ENCODE measurements around the gene CCDC28A.
"Not testable (repeated sequence)": the region's sequence is repeated elsewhere in the genome, so short reads cannot be mapped to it uniquely, and the experiment has no call there.

The CCDC28A gene

DNA sequence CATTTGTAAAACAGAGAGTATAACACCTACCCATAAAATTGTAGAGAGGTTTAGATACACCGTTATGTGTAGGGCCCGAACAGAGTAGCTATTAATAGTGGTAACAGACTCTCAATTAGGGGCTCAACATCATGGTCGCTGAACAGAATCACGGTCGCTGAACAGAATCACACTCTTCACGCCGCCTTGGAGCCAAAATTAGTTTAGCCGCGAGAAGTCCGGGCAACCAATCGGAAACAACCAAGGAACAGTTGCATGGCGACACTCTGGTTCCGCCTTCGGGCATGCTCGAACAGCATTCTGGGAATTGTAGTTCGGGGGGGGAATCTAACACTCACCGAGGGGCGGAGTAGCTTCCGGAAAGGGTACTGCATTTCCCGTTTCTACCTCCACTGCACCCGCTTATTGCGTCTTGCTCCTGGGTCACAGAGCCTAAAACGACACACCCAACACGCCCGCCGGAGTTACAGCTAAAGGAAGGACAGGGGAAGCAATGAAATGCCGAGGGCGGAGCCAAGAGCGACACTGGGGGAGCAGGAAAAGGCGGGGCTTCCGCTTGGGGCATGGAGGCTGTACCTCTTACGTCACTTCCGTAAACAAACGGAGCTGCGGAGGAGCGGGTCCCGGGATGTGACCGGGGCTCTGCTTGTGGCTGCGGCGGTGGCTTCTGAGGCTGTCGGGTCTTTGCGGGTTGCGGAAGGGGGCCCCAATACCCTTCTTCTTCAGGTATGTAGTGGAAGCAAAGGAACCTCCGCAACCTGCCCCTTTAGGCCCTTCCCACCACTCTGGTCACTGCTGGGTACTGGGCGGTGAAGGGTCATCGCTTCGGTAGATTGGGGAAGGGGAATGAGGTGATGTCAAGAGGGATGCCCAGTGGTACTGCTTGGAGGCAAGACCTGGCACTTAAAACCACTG is at the start of gene CCDC28A:
CCDC28A (plus strand) TSS at position 593 of the 915 bp plus-strand sequence. CDS start 2,352 bp downstream, outside the sequence.
- peak; percentile 93 for DNase-seq

DNA sequence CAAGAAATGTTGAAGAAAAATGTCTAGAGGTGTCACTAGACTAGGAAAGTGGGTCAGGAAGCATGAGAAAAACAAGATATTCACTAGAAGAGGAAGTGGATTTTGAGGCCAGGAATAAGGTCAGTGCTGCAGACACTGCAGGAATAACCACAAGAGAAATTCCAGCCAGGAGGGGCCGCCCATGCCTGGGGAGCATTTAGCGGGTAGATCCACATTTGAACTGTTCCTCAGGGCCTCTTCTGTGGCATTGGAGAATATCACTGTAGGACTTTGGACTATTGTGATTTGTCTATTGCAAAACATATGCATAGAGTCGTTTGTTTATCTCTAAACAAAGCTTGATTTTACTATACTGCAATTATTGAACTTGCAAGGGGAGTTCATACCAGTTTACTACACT is 49.6 kb upstream of the CCDC28A start:
- DNase-seq: no peak

DNA sequence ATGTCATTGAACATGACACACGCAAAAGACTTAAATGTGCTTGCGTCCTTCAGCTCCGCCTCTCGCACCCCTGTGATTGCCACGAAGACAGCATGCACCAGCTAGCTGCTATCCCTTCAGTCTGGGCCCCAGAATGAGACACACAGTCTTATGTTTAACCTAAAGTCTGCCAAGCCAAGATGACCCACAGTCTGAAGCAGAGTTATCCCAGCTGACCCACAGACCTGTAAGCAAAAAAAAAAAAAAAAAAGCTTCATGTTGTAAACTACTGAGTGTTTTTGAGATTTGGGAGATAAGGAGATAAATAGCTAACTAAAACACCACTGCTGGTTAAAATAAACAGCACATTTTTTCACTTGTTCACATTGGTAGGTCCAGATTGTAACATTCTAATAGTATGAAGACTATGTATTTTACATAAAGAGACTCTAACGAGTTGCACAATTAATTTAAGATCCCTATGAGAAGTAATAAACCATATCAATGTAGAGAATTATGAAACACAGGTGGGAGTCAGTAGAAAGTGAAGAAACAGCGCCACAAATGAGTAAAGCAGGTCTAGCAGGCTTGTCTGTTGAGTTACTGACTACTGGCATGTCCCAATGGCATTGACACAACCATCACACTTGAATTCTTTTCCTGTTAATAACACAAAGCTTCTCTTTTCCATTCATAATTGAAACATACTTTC is 47.4 kb upstream of the CCDC28A start:
- DNase-seq: no peak

DNA sequence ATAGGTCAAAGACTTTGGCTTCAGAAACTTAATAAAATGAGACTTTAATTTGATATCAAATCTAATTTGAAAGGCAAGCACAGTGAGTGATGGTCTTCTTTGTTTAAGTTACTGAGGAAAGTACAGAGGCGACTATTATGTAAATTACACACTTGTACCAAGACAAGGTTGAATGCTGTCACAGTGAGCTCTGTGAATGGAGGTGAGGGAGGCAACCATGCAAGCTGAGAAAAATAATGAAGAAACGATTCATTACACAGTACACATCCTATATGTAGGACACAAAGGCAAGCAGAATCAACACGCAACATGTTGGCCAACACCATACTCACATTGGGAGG is 46.8 kb upstream of the CCDC28A start:
- DNase-seq: no peak

DNA sequence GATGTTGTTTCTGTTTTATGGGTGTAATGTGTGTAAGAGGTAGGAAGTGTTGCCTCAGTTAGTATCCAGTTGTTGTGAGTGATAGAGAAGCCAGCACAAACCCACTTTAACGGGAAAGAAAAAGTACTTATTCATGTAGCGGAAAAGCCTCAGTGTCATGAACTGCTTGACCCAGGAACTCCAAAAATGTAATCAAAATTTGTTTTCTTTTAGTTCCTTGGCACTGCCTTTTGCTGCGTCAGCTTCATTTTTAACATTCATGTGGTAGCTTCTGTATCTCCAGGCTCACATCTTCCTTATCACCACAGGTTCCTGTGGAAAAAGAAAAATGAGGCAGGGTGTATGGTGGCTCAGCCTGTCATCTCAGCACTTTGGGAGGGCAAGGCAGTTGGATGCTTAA is 46.4 kb upstream of the CCDC28A start:
- DNase-seq: no peak

DNA sequence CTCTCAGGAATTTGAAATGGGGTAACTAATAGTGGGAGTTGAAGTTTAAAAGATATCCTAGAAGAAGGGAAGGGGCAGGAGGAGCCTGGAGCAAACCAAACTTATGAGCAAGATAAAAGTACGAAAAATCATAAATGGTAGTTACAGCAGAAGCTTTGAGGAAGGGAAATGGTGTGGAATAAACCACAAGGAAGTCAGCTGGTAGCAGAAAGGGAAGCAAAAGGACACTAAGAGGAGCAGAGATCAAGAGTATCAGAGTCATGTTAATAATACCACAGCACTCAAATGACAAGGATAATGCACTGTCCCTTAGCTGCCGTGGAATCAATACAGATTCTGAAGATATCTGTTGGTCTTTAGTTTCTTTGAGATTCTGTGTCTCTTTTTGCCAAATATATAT is 44.9 kb upstream of the CCDC28A start:
- no peak for DNase-seq

DNA sequence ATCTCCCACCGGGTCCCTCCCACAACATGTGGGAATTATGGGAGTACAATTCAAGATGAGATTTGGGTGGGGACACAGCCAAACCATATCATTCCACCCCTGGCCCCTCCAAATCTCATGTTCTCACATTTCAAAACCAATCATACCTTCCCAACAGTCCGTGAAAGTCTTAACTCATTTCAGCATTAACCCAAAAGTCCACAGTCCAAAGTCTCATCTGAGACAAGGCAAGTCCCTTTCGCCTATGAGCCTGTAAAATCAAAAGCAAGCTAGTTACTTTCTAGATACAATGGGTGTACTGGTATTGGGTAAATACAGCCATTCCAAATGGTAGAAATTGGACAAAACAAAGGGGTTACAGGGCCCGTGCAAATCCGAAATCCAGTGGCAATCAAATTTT is 43.5 kb upstream of the CCDC28A start:
- not testable (repeated sequence) for DNase-seq

DNA sequence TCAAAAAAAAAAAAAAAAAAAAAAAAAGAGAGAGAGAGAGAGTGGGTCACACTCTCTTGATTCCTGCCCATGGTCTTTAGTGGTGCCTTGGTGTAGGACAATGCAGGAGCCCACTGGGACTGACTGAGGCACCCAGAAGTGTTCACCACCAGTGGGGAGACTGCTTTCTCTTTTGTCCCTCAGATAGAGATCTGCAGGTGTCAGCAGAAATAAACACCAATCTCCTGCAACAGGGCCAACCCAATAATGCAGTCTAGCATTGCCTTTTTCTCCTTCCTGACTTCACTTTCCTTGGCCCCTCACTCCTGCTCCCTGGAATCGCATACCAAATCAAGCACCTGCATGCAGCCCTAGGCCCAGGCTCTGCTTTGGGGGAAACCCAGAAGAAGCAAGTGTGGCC is 39.0 kb upstream of the CCDC28A start:
- DNase-seq: no peak

DNA sequence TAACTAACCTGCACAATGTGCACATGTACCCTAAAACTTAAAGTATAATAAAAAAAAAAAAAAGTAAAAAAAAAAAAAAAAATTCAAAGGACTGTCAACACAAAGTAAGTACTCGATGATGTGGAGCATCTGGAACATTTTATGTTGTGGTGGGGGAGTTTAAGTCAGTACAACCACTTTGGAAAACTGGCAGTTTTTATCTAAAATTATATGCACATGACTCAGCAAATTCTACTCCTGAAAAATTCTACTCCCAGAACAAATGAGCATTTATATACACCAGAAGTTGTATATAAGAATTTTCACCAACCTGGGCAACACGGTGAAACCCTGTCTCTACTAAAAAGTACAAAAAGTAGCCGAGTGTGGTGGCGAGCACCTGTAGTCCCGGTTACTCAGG is 36.9 kb upstream of the CCDC28A start:
- DNase-seq: no peak

DNA sequence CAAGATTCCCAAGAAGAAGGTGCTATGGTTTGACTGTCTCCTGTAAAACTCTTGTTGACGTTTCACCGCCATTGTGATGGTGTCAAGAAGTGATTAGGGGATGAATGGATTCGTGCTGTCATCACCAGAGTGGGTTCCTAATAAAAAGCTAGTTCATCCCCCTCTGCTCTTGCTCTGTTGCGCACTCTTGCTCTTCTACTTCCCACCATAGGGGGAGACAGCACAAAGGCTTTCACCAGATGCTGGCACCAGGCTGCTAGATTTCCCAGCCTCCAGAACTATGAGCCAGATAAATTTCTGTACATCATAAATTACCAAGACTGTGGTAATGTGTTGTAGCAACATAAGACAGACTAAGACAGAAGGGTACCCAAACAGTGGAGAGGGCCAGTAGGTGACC is 21.6 kb upstream of the CCDC28A start:
- DNase-seq: no peak

DNA sequence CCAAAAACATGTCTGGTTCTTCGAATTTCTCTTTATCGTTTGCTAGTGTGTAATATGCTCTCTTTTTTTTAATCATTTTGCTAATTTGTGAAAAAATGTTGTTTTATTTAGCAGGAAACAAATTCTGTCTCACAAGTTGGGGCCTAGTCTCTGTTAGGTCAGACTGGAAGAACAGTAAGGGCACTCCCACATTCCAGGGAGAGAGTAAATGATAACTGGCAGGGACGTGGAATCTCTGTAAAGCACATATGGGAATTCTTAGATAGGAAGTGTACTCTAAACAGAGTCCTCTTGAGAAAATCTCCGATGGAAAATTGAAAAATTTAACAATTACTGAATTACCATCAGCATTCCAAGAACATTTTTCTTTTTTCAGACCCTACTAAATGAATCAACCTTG is 16.4 kb upstream of the CCDC28A start:
- DNase-seq: no peak

DNA sequence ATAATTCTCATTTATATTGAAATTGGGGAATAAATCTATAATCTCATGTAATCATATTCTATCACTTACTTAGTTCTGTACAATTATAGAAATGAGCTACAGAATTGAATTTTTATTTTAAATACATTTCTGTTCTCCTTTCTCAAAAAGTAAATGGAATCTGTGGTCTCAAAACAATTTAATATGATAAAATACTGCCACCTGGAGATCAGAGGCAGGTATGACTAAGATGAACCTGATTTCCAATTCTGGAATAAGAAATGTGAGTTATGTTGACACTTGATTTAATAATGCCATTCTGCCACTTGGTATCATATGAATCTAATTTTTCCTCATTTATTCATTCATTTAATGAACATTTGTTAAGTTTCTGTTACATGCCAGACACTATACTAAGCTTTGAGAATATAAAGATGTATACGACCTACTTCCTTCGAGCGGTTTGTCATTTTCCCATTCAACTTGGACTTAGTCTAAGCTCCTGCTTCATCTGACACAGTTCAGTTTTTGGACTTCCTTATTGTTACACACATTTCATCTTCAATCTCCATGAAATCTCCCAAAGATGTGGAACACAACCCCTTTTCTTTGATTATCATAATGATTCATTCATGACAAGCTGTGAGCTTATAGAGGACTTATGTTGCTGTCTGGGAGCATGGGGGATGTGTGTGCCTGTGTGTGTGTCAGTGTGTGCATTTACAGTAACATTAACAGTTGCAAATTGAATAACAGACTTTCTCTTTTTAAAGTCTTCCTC is 7.5 kb upstream of the CCDC28A start:
- DNase-seq: no peak

DNA sequence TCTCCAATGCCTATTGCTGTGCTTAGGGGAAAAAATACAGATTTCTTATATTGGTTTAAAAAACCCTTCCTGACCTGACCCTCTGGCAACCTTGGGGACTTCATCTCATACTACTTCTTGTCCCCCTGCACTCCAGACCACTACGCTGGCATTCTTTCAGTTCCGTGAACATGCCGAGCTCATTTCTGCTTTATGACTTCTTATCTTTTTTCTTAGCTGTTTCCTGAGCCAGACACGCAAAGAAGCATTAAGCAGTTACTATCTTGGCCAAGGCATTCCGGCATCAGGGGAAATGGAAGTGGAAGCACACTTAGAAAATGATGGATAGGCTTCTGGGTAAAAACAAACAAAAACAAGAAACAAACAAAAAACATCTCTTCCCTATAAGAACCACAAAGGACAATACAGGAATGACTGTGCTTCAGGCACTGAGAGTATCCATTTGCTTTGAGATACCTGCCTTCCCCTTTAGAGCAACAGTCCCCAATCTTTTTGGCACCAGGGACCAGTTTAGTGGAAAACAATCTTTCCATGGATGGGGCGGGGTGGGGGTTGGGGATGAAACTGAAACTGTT is 4.4 kb upstream of the CCDC28A start:
- no peak for DNase-seq

DNA sequence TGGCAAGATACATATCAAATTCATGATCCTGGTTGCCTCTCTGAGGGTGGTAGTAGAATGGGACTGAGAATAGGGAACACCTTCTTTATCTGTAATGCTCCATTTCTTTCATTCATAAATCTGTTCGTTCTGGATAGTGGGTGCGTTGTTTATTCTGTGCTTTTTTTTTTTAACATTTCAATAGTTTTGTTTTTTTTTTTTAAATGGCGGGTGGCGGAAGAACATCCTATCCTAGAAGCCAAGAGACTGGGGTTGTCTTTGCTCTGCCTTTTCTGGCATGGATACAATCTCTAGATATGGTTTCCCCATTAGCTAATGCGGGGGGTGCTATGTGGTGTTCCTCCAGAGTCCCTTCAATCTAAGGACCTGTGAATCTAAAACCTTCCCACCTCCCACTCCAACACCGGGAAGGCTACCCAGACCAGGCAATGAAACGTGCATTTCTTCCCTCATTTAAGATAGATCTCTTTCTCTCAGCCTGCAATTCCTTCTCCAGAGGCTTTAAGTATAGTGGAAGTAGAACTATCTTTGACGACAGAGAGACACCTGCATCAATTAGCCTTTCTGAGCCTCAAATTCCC is 883 bp upstream of the CCDC28A start:
- no peak for DNase-seq

DNA sequence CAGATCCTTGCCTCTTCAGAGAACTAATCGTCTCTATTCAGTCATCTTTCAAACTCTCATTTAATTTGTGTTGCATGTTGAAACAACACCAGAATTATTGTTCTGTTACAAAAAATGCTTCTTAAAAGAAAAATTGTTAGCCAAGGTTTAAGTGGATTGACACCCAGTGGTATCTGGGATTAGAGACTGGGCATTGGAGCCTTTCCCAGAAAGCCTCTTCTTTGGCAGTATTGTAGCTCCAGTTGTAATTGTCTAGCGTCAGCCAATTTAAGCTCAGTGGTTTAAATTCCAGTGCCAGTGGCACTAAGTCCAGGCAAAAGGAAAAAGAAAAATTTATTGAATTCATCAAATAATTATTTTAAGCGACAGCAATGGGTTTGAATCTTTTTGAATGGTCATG is 801 bp downstream of the CCDC28A start:
- no peak for DNase-seq

DNA sequence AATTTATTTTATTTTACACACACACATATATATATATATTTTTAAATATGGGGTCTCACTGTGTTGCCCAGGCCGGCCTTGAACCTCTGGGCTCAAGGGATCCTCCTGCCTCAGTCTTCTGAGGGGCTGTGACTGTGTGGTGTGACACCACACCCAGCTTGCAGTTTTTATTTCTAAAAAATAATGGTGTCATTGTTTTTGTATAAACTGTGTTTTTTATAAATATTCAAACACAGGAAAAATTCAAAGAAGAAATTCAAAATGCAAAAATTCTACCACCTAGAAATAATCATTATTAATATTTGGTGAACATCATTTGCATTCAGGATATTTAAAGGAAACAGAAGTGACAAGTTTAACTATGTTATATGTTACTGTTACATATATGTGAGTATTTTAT is 3.1 kb downstream of the CCDC28A start:
- DNase-seq: no peak

DNA sequence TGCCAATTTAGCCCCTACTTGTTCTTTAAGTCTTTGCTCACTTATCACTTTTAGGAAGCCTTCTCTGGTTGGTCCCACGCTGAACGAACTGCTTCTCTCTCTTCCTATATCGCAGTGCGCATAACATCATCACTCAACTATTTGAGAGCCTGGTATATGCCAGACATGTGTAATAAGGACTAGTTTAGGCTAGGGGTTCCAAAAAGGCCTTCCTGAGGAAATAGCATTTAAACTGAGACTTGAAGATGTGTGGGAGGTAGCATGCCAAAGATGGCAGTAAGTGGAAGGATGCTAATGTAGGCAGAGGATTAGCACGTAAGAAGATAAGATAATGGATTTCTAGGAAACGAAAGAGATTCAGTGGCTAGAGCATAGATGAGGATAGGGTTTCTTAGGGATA is 4.8 kb downstream of the CCDC28A start:
- no peak for DNase-seq

DNA sequence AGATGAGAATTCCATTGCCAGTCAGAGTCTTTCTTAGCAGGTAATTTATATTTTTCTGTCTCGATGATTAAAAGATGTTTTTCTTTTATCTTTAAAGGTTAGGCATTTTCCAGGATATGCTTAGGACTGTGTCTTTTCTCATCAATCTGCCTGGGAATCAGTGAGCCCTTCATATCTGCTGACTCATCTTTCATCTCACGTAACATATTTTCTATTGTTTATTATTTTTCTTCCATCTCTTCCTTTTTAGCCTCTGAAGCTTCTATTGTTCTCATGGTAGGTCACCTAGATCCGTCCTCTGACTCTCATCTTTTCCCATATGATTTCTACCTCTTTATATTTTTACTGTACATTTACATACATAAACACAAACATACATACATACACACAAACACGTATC is 8.7 kb downstream of the CCDC28A start:
- DNase-seq: no peak

DNA sequence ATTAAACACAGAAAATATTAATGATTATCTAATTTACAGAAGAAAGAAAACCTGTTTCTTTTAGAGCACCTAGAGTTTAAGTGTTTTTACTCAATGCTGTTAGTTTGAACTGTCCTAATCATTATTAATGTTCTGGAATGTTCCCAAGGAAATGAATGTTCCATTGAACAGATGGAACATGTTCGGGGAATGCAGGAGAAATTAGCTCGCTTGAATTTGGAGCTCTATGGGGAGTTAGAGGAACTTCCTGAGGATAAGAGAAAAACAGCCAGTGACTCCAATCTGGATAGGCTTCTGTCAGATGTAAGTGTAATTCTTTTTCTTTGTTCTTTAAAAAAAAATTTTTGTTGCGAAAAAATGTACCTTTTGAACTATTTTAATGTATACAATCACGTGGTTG is 11.5 kb downstream of the CCDC28A start:
- DNase-seq: no peak

DNA sequence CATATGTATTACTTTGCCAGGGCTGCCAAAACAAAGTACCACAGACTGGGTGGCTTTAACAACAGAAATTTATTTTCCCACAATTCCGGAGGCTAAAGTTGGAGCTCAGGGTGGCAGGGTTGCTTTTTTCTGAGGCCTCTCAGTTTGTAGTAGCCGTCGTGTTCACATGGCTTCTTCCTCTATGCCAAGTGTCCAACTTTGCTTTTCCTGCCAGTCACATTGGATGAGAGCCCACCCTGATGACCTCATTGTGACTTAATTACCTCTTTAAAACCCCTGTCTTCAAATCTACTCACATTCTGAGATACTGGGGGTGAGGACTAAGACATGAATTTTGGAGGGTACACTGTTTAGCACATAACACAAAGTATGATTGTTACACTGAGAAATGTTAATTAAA is 12.4 kb downstream of the CCDC28A start:
- no peak for DNase-seq

DNA sequence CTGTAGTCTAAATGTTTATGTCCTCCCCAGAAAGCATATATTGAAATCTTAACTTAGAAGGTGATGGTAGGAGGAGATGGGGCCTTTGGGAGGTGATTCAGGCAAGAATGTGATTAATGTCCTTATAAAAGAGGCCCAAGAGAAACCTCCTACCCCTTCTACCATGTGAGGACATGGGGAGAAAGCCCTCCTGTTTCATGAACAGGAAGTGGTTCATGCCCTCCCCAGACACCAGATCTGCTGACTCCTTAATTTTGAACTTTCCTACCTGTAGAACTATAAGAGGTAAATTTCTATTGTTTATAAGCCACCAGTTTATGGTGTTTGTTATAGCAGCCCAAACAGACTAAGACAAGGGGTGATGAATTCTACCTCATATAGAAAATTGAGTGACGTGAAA is 13.6 kb downstream of the CCDC28A start:
- no peak for DNase-seq

DNA sequence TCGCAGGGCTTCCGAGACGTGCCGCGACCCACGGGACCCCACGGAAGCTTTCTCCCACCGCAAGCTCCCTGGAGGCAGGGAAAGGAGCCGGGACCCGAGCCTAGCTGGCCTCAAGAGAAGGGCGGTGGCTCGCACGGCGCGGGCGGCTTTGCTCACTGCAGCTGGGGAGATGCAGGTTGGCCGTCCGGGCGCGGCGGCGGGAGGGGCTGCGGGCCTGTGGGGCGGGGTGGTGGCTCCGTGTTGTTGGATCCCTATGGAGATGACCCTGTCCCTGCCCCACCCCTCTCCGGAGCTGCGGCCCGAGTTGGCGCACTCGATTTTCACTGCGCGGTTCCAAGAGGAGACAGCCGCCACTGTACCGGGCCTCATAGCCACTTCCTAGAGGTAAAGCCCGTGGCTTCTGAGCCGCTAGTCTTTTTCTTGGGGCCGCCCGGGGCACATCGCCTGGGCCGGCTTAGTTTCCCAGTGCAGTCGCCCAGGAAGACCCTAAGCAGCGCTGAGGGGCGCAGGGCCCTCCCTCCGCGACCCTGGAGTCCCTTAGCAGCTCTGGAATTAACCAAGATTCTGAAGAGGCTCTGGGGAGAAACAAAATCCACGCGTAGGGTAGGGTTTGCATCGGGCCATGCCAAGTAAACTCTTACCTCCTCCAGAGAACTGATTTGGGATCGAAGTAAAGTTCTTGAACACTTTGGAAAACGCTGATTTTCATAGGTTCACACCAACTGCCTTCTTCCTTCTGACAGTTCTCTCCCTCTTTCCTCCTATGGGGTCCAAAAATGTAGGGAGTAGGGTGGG is 22.4 kb downstream of the CCDC28A start, which contains the start of gene ECT2L:
ECT2L (plus strand) TSS at position 279 of the 795 bp plus-strand sequence. CDS start 17,188 bp downstream, outside the sequence.
- DNase-seq: no peak

All from stimulated activated CD4-positive, alpha-beta T cell treated with anti-CD3 and anti-CD28 coated beads, Interleukin-15, amount 100 ng/mL, for 24 hours (primary cell).